GM06990 (cell line): Measurements from ENCODE around the gene MED29.

Experiments used
- DNase-seq: peaks from one replicate; pipeline ENCODE4 v3.0.0-alpha.2; 2011; ENCODE audit not compliant: insufficient read length; ENCODE audit errors: extremely low read depth
- H3K27me3 ChIP-seq: replicated peaks from 2 replicates; pipeline ENCODE4 v1.6.0; 2011; ENCODE audit warnings: low read length; ENCODE audit not compliant: control insufficient read depth, insufficient read depth
- H3K36me3 ChIP-seq: 2 replicates; pipeline ENCODE4 v1.5.1; 2011; ENCODE audit warnings: low read length; ENCODE audit not compliant: control insufficient read depth, insufficient read depth
- H3K4me3 ChIP-seq: replicated peaks from 2 replicates; pipeline ENCODE4 v1.5.1; 2011; ENCODE audit warnings: low read depth, mild to moderate bottlenecking, control low read depth, low read length
- TF ChIP-seq, protein P1 (sequence below): IDR thresholded peaks from 2 replicates; pipeline ENCODE4 v1.5.1; 2011; ENCODE audit warnings: low read length, control low read depth, mild to moderate bottlenecking, inconsistent platforms; ENCODE audit not compliant: insufficient read depth, poor library complexity, severe bottlenecking

Gene MED29, protein sequence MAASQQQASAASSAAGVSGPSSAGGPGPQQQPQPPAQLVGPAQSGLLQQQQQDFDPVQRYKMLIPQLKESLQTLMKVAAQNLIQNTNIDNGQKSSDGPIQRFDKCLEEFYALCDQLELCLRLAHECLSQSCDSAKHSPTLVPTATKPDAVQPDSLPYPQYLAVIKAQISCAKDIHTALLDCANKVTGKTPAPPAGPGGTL

DNA sequence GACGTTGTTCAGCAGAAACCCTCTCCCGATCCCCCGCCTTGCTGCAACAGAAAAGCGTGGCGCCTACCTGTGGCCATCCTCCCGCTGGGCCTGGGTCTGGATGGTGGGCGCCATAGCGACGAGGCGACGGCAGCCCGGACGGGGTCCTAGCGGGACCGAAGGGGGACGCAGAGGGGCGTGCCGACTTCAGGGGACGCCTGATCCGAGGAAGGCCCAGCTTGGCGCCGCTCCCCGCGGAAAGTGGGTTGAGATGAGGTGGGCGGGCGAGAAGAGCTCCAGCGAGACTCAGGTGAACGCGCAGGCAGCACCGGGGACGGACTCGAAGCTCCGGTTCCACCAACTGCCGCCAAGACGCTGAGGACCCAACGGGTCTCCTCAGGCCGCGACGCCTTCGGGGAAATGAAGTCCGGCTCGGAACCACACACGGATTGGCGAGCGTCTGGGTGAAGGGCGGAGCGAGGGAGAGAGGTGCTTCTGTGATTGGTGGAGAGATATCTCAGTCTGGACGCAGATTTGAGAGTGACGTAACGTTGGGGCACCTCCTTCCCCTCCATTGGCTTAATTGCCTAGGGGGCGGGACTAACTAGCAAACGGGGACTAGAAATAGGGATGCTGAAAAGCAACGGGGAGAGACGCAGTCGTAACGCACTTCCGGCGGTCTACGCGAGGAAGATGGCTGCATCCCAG is at the start of gene MED29, which contains the start of gene PAF1:
Gene MED29, plus strand, starts transcription at position 628 of the 687 bp plus-strand sequence. Its CDS starts 45 bp downstream, at position 673.
Gene PAF1, minus strand, starts transcription at position 356 of the 687 bp plus-strand sequence. Its CDS starts 242 bp downstream, at position 114.
- TF ChIP-seq, protein P1, sequence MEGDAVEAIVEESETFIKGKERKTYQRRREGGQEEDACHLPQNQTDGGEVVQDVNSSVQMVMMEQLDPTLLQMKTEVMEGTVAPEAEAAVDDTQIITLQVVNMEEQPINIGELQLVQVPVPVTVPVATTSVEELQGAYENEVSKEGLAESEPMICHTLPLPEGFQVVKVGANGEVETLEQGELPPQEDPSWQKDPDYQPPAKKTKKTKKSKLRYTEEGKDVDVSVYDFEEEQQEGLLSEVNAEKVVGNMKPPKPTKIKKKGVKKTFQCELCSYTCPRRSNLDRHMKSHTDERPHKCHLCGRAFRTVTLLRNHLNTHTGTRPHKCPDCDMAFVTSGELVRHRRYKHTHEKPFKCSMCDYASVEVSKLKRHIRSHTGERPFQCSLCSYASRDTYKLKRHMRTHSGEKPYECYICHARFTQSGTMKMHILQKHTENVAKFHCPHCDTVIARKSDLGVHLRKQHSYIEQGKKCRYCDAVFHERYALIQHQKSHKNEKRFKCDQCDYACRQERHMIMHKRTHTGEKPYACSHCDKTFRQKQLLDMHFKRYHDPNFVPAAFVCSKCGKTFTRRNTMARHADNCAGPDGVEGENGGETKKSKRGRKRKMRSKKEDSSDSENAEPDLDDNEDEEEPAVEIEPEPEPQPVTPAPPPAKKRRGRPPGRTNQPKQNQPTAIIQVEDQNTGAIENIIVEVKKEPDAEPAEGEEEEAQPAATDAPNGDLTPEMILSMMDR = peak; percentile 21
- peak; percentile 96 for DNase-seq
- H3K36me3 ChIP-seq = peaks cover 15% of the 10 kb centered on the region

GRCh38 chr19:39341719-39342604 is 49.2 kb upstream of the MED29 start, which contains the start of gene SAMD4B:
SAMD4B (plus strand) TSS chr19:39342421; CDS start chr19:39356894, 14,473 bp downstream.
- peak within 1 kb of the TSS; percentile 86 for H3K4me3 ChIP-seq

More for the DNA sequence above, at the start of gene MED29, which contains the start of gene PAF1:
- Histone ChIP-seq H3K27me3 (no peaks in the 10 kb centered on the region), H3K4me3 (peak within 1 kb of the TSS; percentile 84)

DNA sequence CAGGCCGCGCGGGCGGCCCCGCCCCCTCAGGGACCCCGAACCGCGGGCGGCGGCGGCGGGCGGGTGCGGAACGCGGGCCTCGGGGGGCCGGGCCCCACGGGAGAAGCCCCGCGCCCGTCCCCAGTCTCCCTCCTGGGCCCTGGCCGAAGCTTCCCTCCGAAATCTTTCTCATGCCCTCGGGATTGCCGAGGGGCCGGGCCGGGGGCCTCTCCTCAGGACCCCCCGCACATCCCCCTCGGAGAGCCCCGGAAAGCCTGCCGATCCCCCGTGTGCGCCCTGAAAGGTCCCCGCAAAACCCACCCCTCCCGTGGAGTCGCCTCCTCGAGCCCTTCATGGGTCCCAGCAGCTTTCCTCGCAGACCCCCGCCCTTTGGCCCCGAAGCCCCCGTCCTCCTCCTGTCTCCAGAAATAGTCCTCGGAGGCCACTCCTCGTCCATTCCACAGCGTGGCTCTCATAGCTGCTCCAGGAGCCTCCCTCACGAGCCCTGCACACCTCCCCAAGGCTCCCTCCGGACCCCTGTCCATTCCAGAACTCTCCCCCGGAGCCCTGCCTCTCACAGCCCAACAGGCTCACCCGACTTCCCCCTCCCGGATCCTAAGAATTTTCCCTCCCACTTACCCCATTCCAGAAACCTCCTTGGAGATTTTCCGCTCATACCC is 48.4 kb upstream of the MED29 start:
- no peak for DNase-seq
- no peaks in the 10 kb centered on the region for H3K27me3 ChIP-seq
- H3K36me3 ChIP-seq = no peaks in the 10 kb centered on the region; the same call in 1 of the 2 replicates
- H3K4me3 ChIP-seq = peak overlapping the region; percentile 86
- TF ChIP-seq, protein P1 = no peak

More at GRCh38 chr19:39341719-39342604, 49.2 kb upstream of the MED29 start, which contains the start of gene SAMD4B:
- no peaks in the 10 kb centered on the region for H3K27me3 ChIP-seq
- peak; percentile 99 for DNase-seq
- no peaks in the 10 kb centered on the region; the same call in 1 of the 2 replicates for H3K36me3 ChIP-seq
- TF ChIP-seq, protein P1 = peak; percentile 69

- no peak for DNase-seq
- Histone ChIP-seq H3K27me3 (no peaks in the 10 kb centered on the region), H3K4me3 (no peak overlapping the region), H3K36me3 (peaks cover 4% of the 10 kb centered on the region)
- TF ChIP-seq, protein P1 = no peak
These were observed 45.2 kb upstream of the MED29 start for GRCh38 chr19:39345956-39346355.
